Inferior parietal cortex (tissue), 1 donor: ENCODE data around the gene HACD4.
"Not testable (repeated sequence)": the region's sequence is repeated elsewhere in the genome, so short reads cannot be mapped to it uniquely, and the experiment has no call there.

Experiments used
- DNase-seq: peaks from one replicate; pipeline ENCODE4 v3.0.0-alpha.2; 2016; ENCODE audit errors: extremely low spot score

The HACD4 gene

GRCh38 chr9:20973246-20973947 is 58.0 kb downstream of the HACD4 start:
- DNase-seq: not testable (repeated sequence)

DNA sequence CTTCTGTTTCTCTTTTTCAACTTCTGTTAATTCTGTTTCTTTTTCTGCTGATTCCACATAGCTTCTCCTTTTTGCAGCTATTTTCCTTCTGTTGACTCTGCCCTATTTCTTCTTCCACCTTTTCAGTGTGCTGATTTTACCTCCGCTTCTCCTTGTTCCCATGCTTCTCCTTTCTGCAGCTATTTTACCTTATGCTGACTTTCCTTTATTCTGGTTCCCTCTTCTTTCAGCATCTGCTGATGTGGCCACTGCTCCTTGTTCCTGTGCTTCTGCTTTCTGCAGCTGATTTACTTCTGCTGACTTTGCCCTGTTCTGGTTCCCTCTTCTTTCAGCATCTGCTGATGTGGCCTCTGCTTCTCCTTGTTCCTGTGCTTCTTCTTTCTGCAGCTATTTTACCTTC is 58.8 kb downstream of the HACD4 start:
- DNase-seq: no peak

DNA sequence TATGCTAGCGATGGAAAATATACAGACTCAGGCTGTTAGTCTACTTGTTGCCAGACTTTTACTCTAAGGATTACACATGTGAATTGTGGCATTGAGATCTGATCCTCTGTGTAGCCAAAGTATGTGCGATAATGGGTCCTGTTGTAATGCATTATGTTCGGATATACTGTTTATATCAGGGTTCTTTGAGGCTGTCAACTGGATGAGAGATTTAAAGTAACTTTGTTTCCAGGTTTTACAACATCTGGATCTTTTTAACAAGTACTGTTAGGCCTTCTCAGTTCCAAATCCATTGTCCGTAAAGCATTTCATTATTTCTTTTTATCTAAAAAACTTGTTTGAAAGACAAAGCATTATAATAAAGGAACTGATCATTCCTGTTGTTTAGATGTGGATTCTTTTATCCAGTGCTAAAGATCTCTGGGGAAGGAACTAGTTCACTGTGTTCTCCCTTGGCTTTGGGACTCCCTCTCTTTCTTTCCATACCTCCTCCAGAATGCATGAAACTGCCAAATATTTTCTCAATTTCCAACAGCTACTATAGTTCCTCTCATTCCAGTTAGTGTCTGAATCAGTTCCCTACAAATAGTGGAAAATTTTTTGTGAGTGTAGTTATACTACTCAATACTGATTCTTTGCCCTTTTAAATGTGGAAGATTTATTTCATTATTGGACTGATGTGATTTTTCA is 68.8 kb downstream of the HACD4 start:
- DNase-seq: no peak

- DNase-seq: no peak
Observed at GRCh38 chr9:20950707-20951106, 80.7 kb downstream of the HACD4 start.
